NCI-H69 (cell line): ENCODE data around the gene OR2W3.

Source experiments
- DNase-seq: peaks from one replicate; lab custom pipeline; 2025; lab: John Stamatoyannopoulos, UW

Gene OR2W3

DNA sequence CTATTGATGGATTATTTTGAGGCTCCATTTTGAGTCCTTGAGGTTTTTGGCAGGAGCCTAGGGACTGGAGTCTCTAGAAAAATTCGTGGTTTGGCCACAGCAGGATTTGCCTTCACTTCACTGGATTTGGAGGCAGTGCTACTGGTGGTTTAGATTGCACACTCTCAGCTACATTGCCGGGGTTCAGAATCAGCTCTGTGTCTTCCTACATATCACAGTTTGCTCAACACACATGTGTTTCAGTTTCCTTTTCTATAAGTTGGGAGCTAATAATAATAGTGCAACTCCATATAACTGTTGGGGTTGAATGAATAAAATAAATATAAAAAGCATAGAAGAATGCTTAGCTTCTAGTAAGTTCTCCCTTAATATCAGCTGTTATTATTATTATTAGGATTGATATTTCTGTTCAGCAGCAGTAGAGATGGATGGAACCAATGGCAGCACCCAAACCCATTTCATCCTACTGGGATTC, at the start of gene OR2W3:
Gene OR2W3, plus strand, starts transcription at position 425 of the 475 bp plus-strand sequence. Its CDS starts 0 bp downstream, at position 425.
- DNase-seq, result no peak

GRCh38 chr1:247845693-247846017, 49.7 kb upstream of the OR2W3 start:
- no peak for DNase-seq

- no peak for DNase-seq
Measured at GRCh38 chr1:247848346-247848745, 47.0 kb upstream of the OR2W3 start.

- no peak for DNase-seq
Measured at GRCh38 chr1:247849616-247850015, 45.8 kb upstream of the OR2W3 start.

GRCh38 chr1:247854899-247855545, 40.4 kb upstream of the OR2W3 start:
- no peak for DNase-seq

DNA sequence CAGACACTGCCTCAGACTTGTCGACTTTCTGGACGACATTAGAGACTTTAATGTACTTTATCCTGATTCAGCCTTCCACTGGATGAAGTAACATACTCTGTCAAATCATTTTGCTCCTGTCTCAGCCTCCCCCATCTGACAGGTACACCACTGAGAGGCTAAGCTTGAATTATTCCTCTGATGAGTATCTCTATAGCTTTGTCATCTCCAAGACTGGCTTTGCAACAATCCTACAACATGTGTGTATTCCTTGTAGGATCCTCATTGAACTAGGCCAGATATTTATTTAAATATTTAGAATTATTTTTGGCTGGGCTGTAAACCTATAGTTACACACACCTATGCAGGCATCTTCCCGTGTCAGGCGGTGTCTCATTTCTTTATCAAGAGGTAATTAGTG, 39.5 kb upstream of the OR2W3 start:
- DNase-seq, result no peak

- no peak for DNase-seq
Measured at GRCh38 chr1:247857069-247857984, 38.1 kb upstream of the OR2W3 start, which contains the start of gene TRIM58. TRIM58 (plus strand) TSS chr1:247857187; CDS start chr1:247857247, 60 bp downstream.

DNA sequence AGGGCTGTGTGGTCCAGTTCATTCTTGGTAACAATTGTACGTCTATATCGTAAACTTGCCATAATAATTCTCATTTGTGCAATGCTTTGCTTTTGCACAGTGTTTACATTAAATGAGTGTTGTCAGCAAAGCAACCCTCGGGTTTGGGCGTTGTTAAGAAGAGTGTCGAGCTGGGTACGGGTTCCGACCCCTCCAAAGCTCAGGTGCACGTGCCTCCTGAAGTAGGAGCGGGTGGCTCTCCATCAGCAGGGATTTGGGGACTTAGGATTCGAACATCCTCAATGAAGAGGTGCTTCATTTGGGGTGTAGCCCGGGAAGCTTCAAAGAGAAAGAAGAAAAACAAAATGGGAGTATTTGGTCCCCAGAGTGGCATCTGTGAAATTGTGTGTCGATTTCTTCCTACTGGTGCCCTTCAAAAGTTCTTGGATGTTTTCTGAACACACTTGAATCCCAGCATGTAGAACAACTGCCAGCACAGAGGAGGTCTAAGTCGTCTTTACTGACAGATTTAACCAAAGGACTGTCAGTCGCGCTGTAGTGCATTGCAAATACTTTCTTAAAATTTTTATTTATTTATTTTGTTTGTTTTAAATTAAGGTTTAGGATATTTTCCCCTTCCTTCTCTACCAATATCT, 37.3 kb upstream of the OR2W3 start:
- DNase-seq, result no peak

- no peak for DNase-seq
Measured at GRCh38 chr1:247862756-247863155, 32.6 kb upstream of the OR2W3 start.

- no peak for DNase-seq
Measured at GRCh38 chr1:247864644-247865043, 30.7 kb upstream of the OR2W3 start.

GRCh38 chr1:247865416-247865815, 30.0 kb upstream of the OR2W3 start:
- no peak for DNase-seq

GRCh38 chr1:247883346-247883745, 12.0 kb upstream of the OR2W3 start:
- DNase-seq, result no peak

DNA sequence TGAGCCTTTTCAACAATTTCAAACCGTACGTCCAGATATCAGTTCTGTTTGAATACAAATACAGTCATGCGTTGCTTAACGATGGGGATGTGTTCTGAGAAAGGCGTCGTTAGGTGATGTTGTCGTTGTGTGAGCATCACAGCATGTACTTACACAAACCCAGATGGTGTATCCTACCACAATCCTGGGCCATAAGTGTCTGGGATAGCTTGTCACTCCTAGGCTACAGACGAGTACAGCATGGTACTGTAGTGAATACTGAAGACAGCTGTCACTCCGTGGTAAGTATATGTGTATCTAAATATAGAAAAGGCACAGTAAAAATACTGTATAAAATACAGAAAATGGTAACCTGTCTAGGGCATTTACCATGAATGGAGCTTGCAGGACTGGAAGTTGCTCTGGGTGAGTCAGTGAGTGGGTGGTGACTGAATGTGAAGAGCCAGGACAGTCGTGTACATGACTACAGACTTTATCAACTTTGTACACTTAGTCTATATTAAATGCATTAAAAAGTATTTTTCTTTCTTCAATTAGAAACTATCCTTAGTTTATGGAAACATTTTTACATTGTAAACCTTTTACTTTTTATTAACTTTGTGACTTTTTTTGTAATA, 10.5 kb upstream of the OR2W3 start:
- no peak for DNase-seq

DNA sequence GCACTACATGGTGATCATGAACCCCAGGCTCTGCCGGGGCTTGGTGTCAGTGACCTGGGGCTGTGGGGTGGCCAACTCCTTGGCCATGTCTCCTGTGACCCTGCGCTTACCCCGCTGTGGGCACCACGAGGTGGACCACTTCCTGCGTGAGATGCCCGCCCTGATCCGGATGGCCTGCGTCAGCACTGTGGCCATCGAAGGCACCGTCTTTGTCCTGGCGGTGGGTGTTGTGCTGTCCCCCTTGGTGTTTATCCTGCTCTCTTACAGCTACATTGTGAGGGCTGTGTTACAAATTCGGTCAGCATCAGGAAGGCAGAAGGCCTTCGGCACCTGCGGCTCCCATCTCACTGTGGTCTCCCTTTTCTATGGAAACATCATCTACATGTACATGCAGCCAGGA, 589 bp downstream of the OR2W3 start:
- DNase-seq, result no peak

DNA sequence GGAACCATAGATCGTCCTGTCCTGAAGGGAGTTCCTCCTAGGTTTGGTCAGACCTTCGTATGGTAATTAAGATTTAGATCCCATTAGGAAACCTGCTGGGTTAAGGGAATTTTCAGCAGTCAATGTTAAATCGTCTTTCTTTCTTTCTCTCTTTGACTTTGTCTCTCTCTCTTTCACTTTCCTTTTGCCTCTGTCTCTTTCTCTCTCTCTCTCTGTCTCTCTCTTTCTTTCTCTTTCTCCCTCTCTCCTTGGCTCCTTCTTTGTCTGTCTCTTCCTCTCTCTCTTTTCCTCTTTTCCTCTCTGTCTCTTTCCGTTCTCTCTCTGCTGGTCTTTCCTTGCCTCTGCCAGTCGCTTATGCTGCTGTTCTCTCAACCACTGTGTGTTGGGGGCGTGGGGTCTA, 8.7 kb downstream of the OR2W3 start:
- no peak for DNase-seq

- no peak for DNase-seq
Measured at GRCh38 chr1:247905181-247905580, 9.8 kb downstream of the OR2W3 start.

DNA sequence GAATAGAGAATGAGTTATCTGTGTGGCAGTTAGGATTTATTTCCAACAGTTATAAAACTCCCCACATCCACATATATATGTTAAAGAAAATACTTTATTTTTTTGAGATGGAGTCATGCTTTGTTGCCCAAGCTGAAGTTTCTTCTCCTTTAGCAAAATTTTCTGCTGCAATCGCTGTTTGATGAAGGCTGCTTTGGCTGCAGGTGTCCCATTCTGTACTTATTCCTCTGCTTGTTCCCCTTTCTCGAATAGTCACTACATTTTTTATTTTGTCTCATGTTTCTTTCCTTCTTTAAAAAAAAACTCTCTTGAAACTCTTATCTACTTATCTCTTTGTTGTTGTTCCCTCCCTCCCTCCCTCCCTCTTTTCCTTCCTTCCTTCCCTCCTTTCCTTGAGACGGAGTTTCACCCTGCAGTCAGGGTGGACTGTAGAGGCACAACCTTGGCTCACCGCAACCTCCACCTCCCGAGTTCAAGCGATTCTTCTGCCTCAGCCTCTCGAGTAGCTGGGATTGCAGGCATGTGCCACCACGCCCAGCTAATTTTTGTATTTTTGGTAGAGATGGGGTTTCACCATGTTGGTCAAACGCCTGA, 10.6 kb downstream of the OR2W3 start:
- DNase-seq, result no peak

DNA sequence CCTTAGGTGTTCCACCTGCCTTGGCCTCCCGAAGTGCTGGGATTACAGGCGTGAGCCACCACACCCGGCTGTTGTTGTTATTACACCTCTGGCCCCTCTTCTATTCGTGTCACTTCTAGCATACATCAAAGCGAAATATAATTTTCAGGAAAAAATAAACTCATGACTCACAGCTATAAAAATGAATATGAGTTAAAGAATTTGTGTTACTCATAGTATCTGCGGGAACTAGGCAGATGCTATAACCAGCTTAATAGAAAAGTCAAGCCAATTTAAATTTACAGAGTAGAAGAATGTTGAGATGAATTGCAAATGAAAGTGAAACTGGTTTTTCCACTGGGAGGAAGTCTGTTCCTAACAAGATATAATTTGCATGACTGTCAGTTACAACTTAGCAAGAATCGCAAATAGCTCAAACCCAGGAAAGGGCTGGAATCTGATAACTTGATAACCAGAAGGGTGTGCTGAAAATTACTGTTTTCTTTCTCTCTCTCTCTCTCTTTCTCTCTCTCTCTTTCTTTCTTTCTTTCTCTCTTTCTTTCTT, 11.2 kb downstream of the OR2W3 start:
- DNase-seq, result no peak

GRCh38 chr1:247908766-247909165, 13.4 kb downstream of the OR2W3 start:
- no peak for DNase-seq

GRCh38 chr1:247913786-247914185, 18.4 kb downstream of the OR2W3 start:
- no peak for DNase-seq

- no peak for DNase-seq
Measured at GRCh38 chr1:247914941-247915662, 19.7 kb downstream of the OR2W3 start.
